NCI-H1105 treated with DMSO at 0.1 percent for 48 hours (cell line): ENCODE results near the gene BBLN.

ENCODE experiments used
- DNase-seq: peaks from one replicate; lab custom pipeline; 2025; lab: John Stamatoyannopoulos, UW

BBLN gene

GRCh38 chr9:128191406-128192046, 31.5 kb downstream of the BBLN start, which contains the start of gene CIZ1:
TSS of gene CIZ1 (minus strand) at chr9:128191572. CDS start at chr9:128190857, 715 bp downstream.
- DNase-seq = peak; percentile 40

- DNase-seq = peak; percentile 71
These were observed 32.7 kb downstream of the BBLN start for GRCh38 chr9:128192601-128193371.

GRCh38 chr9:128193469-128194096, 33.5 kb downstream of the BBLN start:
- DNase-seq = no peak

- DNase-seq = no peak
These were observed 41.6 kb downstream of the BBLN start for GRCh38 chr9:128201441-128202369.

- no peak for DNase-seq
These were observed 42.6 kb downstream of the BBLN start for GRCh38 chr9:128202648-128203023.

- DNase-seq = peak; percentile 57
These were observed 43.1 kb downstream of the BBLN start, which contains the start of gene DNM1 for GRCh38 chr9:128203024-128203706. TSS of gene DNM1 (plus strand) at chr9:128203379. CDS start at chr9:128203471, 92 bp downstream.

GRCh38 chr9:128203707-128204551, 43.9 kb downstream of the BBLN start:
- peak; percentile 55 for DNase-seq

- no peak for DNase-seq
These were observed 44.8 kb downstream of the BBLN start for GRCh38 chr9:128204858-128205257.

GRCh38 chr9:128205296-128205944, 45.4 kb downstream of the BBLN start:
- no peak for DNase-seq

GRCh38 chr9:128206484-128206883, 46.4 kb downstream of the BBLN start:
- no peak for DNase-seq

- no peak for DNase-seq
These were observed 47.1 kb downstream of the BBLN start for GRCh38 chr9:128206916-128207910.

GRCh38 chr9:128208386-128208785, 48.3 kb downstream of the BBLN start:
- no peak for DNase-seq

- no peak for DNase-seq
These were observed 49.0 kb downstream of the BBLN start for GRCh38 chr9:128208946-128209669.

GRCh38 chr9:128211186-128211980, 51.3 kb downstream of the BBLN start:
- no peak for DNase-seq

- DNase-seq = no peak
These were observed 51.9 kb downstream of the BBLN start for GRCh38 chr9:128211981-128212281.
